K562 (cell line): ENCODE data around the gene LPCAT3. TPM values are rescaled to one million over a fixed set of nuclear protein-coding genes. Genes with fewer than 3 reads are reported as not detected.

Source experiments
- ATAC-seq: fragments of 200-7000 bp; cut with Tn5 transposase; 3 replicates; pipeline ENCODE4 v1.9.1; 2020; ENCODE audit warnings: moderate library complexity
- BruUV-seq: library from RNA; stranded (reverse); fragments of 400-500 nt; replicated peaks from 2 replicates; lab custom pipeline; 2021; lab: Mats Ljungman, UMichigan
- CTCF ChIA-PET: fragments of 300-600 bp; formaldehyde crosslinking; extraction: SDS; loops from one replicate; lab custom pipeline; 2021; ENCODE audit warnings: low intra/inter-chr PET ratio; lab: Yijun Ruan, JAX
- POLR2A ChIA-PET: fragments of 300-600, 350-650 bp; sonication (Branson Sonifier 250); formaldehyde crosslinking; extraction: SDS; loops from one replicate; lab custom pipeline; 2021; ENCODE audit warnings: antibody characterized with exemption, inconsistent platforms; lab: Yijun Ruan, JAX
- DNase-seq, 4 experiments: peaks; one replicate each; pipeline versions ENCODE4 v3.0.0 to v3.0.0-alpha.2; 2011 to 2018; ENCODE audit warnings: low spot score in 3 of 4, mixed read lengths in 3 of 4; ENCODE audit errors: extremely low read depth in 1 of 4
- FAIRE-seq: peaks from 2 replicates; lab custom pipeline; 2011; peaks lifted over from hg19 to GRCh38; lab: Jason Lieb, UNC
- H2AFZ ChIP-seq: 2 replicates; pipeline ENCODE4 v1.6.0; 2011; ENCODE audit warnings: low read depth, low read length, control low read depth, inconsistent platforms
- H3K27ac ChIP-seq: fragments of 200-600 bp; 3 replicates; pipeline ENCODE4 v1.8.0; 2011; ENCODE audit warnings: low read depth, mild to moderate bottlenecking, control low read depth, inconsistent platforms, low read length, moderate library complexity, mixed read lengths; ENCODE audit errors: extremely low read depth
- H3K27me3 ChIP-seq, 2 experiments: fragments of 300-600 bp in 1 of 2; 2 replicates in 1 of 2; 3 replicates in 1 of 2; pipeline versions ENCODE4 v1.6.0 to v1.8.0; 2011; ENCODE audit warnings: inconsistent platforms in 2 of 2, low read length in 2 of 2, mild to moderate bottlenecking in 1 of 2, mixed read lengths in 1 of 2, moderate library complexity in 1 of 2; ENCODE audit not compliant: control insufficient read depth in 2 of 2, insufficient read depth in 2 of 2
- H3K36me3 ChIP-seq: fragments of 300-600 bp; 3 replicates; pipeline ENCODE4 v1.8.0; 2011; ENCODE audit warnings: mild to moderate bottlenecking, low read length, inconsistent platforms; ENCODE audit not compliant: control insufficient read depth, insufficient read depth
- H3K4me1 ChIP-seq, 2 experiments: fragments of 200-600 bp in 1 of 2; replicated peaks in 1 of 2; 2 replicates in 1 of 2; 3 replicates in 1 of 2; pipeline versions ENCODE4 v1.5.1 to v1.8.0; 2011; ENCODE audit warnings: inconsistent platforms in 2 of 2, low read length in 2 of 2, mild to moderate bottlenecking in 1 of 2, mixed read lengths in 1 of 2, moderate library complexity in 1 of 2; ENCODE audit not compliant: control insufficient read depth in 2 of 2, insufficient read depth in 2 of 2
- H3K4me2 ChIP-seq: 2 replicates; pipeline ENCODE4 v1.6.1; 2011; ENCODE audit warnings: low read length, control low read depth, inconsistent platforms, mixed read lengths; ENCODE audit not compliant: insufficient read depth
- H3K4me3 ChIP-seq: fragments of 200-600 bp; sonication (generic), shearing (Covaris generic); 2 replicates; pipeline ENCODE4 v1.5.1; 2016; ENCODE audit warnings: control low read depth, inconsistent platforms
- H3K79me2 ChIP-seq: fragments of 200-600 bp; 3 replicates; pipeline ENCODE4 v1.8.0; 2011; ENCODE audit warnings: low read length, inconsistent platforms; ENCODE audit not compliant: control insufficient read depth, insufficient read depth
- H3K9ac ChIP-seq, 2 experiments: 2 replicates each; pipeline versions ENCODE4 v1.6.0 to v1.6.1; 2011; ENCODE audit warnings: low read depth in 2 of 2, low read length in 2 of 2, control low read depth in 1 of 2, inconsistent platforms in 1 of 2, mild to moderate bottlenecking in 1 of 2, mixed read lengths in 1 of 2; ENCODE audit not compliant: insufficient read depth in 1 of 2
- H3K9me1 ChIP-seq: one replicate; pipeline ENCODE4 v1.6.0; 2011; ENCODE audit warnings: inconsistent platforms, mild to moderate bottlenecking, low read length, moderate library complexity; ENCODE audit not compliant: control insufficient read depth, insufficient read depth
- H3K9me3 ChIP-seq: replicated peaks from 2 replicates; pipeline ENCODE4 v1.5.1; 2011; ENCODE audit warnings: low read depth, low read length, inconsistent platforms; ENCODE audit not compliant: control insufficient read depth, insufficient read depth
- H4K20me1 ChIP-seq: replicated peaks from 2 replicates; pipeline ENCODE4 v1.6.1; 2011; ENCODE audit warnings: low read length, inconsistent platforms, mixed read lengths; ENCODE audit not compliant: control insufficient read depth, insufficient read depth
- BRD9 ChIP-seq: fragments of 450-650 bp; IDR thresholded peaks from 2 replicates; pipeline ENCODE4 v1.6.1; 2018; ENCODE audit warnings: low read depth; ENCODE audit not compliant: partially characterized antibody
- CBX5 ChIP-seq: IDR thresholded peaks from 2 replicates; pipeline ENCODE4 v1.6.1; 2014; ENCODE audit warnings: low read depth, borderline replicate concordance
- E2F3 ChIP-seq: fragments of 250-450 bp; sonication (Bioruptor Pico); IDR thresholded peaks from 2 replicates; pipeline ENCODE4 v1.4.0; 2020; ENCODE audit warnings: mild to moderate bottlenecking
- EP400 ChIP-seq: fragments of 450-650 bp; IDR thresholded peaks from 2 replicates; pipeline ENCODE4 v1.6.1; 2017; ENCODE audit warnings: antibody characterized with exemption, mild to moderate bottlenecking, moderate library complexity
- FOXK2 ChIP-seq, 2 experiments: fragments of 450-650 bp; IDR thresholded peaks in 1 of 2; conservative IDR thresholded peaks in 1 of 2; 2 replicates each; pipeline ENCODE4 v1.6.1; 2016; ENCODE audit warnings: low read depth in 2 of 2, mild to moderate bottlenecking in 1 of 2
- KAT8 ChIP-seq: fragments of 450-650 bp; IDR thresholded peaks from 2 replicates; pipeline ENCODE4 v1.6.1; 2016; ENCODE audit warnings: low read depth, mild to moderate bottlenecking
- KLF10 ChIP-seq: fragments of 250-450 bp; sonication (Bioruptor Pico); IDR thresholded peaks from 2 replicates; pipeline ENCODE4 v1.6.1; 2021; ENCODE audit warnings: matching md5 sums
- SLC30A9 ChIP-seq: fragments of 250-450 bp; sonication (Bioruptor Pico); IDR thresholded peaks from 2 replicates; pipeline ENCODE4 v1.8.0; 2022; ENCODE audit warnings: mild to moderate bottlenecking, moderate library complexity
- SMARCB1 ChIP-seq: IDR thresholded peaks from 2 replicates; pipeline ENCODE4 v1.6.1; 2011; ENCODE audit warnings: improper control_type of control experiment, low read depth; ENCODE audit not compliant: insufficient read length
- SMC3 ChIP-seq: conservative IDR thresholded peaks from 2 replicates; pipeline ENCODE4 v1.6.1; 2011; ENCODE audit warnings: low read depth, low read length, improper control_type of control experiment; ENCODE audit not compliant: insufficient read depth
- TBP ChIP-seq: optimal IDR thresholded peaks from 2 replicates; pipeline ENCODE3; 2011; ENCODE audit warnings: low read depth, low read length, improper control_type of control experiment
- ZBTB7A ChIP-seq: IDR thresholded peaks from 2 replicates; pipeline ENCODE4 v1.6.1; 2011; ENCODE audit warnings: low read depth, mild to moderate bottlenecking, low read length, moderate library complexity, borderline replicate concordance; ENCODE audit not compliant: control insufficient read depth
- ZKSCAN3 ChIP-seq: fragments of 250-450 bp; sonication (Bioruptor Pico); IDR thresholded peaks from 2 replicates; pipeline ENCODE4 v1.4.0; 2020
- ZNF175 ChIP-seq: fragments of 200-800 bp; sonication (Bioruptor generic); IDR thresholded peaks from 2 replicates; pipeline ENCODE4 v1.6.1; 2016; ENCODE audit warnings: low read depth, mild to moderate bottlenecking, missing genetic modification characterization, missing compliant biosample characterization
- ZNF212 ChIP-seq: fragments of 450-650 bp; formaldehyde crosslinking; IDR thresholded peaks from 2 replicates; pipeline ENCODE4 v1.4.0; 2020; ENCODE audit warnings: mild to moderate bottlenecking
- ZNF384 ChIP-seq: IDR thresholded peaks from 2 replicates; pipeline ENCODE4 v1.6.1; 2012; ENCODE audit warnings: low read depth, low read length, improper control_type of control experiment
- ZNF696 ChIP-seq: fragments of 250-450 bp; sonication (Bioruptor Pico); conservative IDR thresholded peaks from 2 replicates; pipeline ENCODE4 v1.4.0; 2020; ENCODE audit warnings: mild to moderate bottlenecking, moderate library complexity
- WGBS: fragments of 100-300 bp; shearing (Covaris generic); methylation state at CpG from one replicate; pipeline ENCODE4 v1.1.6; 2016; ENCODE audit warnings: low coverage, mixed read lengths; ENCODE audit not compliant: insufficient coverage; ENCODE audit errors: missing lambda C conversion rate; 5-methylcytosine and 5-hydroxymethylcytosine counted together
- in situ Hi-C: fragments of 300-500 bp; cut with MboI; formaldehyde crosslinking; loops from 4 replicates; pipeline ENCODE4 v1.15.0; 2018; ENCODE audit warnings: inconsistent platforms, mixed read lengths
- intact Hi-C: fragments of 100-400 bp; cut with micrococcal nuclease; formaldehyde crosslinking; loops from 2 replicates; pipeline ENCODE4 v1.14.2; 2022
- polyA plus RNA-seq, 8 experiments: library from polyadenylated mRNA; depleted of rRNA in 4 of 8; stranded (reverse) in 5 of 8; unstranded in 3 of 8; fragments of >200 nt; fragmentation: Nextera tagmentation in 2 of 8; fragmentation: Illumina TruSeq in 1 of 8; extraction: Ambion mirVana in 2 of 8; extraction: Trizol in 1 of 8; gene quantifications; 2 replicates each; pipeline versions ENCODE4 v1.2.1 to v1.2.3, GENCODE V29; 2011 to 2014; ENCODE audit warnings: inconsistent platforms in 1 of 8, missing spikeins in 1 of 8
- total RNA-seq, 7 experiments: library from RNA; depleted of rRNA in 6 of 7; stranded (reverse); fragments of >200 nt in 6 of 7; fragmentation: Illumina TruSeq in 2 of 7; extraction: Trizol in 2 of 7; gene quantifications; 2 replicates each; pipeline versions ENCODE4 v1.2.1 to v1.2.3, GENCODE V29; 2011 to 2021; ENCODE audit warnings: low replicate concordance in 1 of 7
- TF ChIP-seq, protein P1 (sequence below), 3 experiments: fragments of 200-800 bp in 1 of 3; fragments of 250-450 bp in 1 of 3; fragments of 450-650 bp in 1 of 3; sonication (Bioruptor Pico) in 1 of 3; sonication (Bioruptor generic) in 1 of 3; formaldehyde crosslinking in 1 of 3; IDR thresholded peaks; 2 replicates each; pipeline versions ENCODE4 v1.6.1 to v1.8.0; 2016 to 2022; ENCODE audit warnings: mild to moderate bottlenecking in 2 of 3, missing genetic modification characterization in 2 of 3, missing compliant biosample characterization in 1 of 3, moderate library complexity in 1 of 3
- TF ChIP-seq, protein P2 (sequence below): fragments of 250-450 bp; sonication (Bioruptor Pico); IDR thresholded peaks from 2 replicates; pipeline ENCODE4 v1.5.1; 2021; ENCODE audit warnings: mild to moderate bottlenecking

Gene LPCAT3
- total and polyA plus RNA-seq, 9 of the 15 experiments (the other 6 are each of a cell fraction or from before 2014, with no cell fraction given), result 4.9 to 52.5 (median 25.3) TPM

GRCh38 chr12:7019043-7019569 lies 830 bp upstream of the LPCAT3 start:
- ATAC-seq, result no peak
- intact Hi-C loops, result loop anchor here (5.0 kb wide), 1 partner anchor 47 kb away; the partner anchor contains the start of genes EMG1 and PHB2
- no peak for TF ChIP-seq FOXK2 (conservative IDR thresholded peaks at IDR 0.05 in 1 of 2, IDR thresholded peaks at IDR 0.05 in 1 of 2; ENCODE audit: low read depth in 2 of 2)
- no peak for TF ChIP-seq E2F3 (CRISPR knock-in tag)
- TF ChIP-seq EP400, result peak; percentile 0; the same call in 1 of the 2 replicates
- no peak for TF ChIP-seq SMC3
- no peak for TF ChIP-seq ZNF175 (CRISPR knock-in tag)
- TF ChIP-seq, protein P1, sequence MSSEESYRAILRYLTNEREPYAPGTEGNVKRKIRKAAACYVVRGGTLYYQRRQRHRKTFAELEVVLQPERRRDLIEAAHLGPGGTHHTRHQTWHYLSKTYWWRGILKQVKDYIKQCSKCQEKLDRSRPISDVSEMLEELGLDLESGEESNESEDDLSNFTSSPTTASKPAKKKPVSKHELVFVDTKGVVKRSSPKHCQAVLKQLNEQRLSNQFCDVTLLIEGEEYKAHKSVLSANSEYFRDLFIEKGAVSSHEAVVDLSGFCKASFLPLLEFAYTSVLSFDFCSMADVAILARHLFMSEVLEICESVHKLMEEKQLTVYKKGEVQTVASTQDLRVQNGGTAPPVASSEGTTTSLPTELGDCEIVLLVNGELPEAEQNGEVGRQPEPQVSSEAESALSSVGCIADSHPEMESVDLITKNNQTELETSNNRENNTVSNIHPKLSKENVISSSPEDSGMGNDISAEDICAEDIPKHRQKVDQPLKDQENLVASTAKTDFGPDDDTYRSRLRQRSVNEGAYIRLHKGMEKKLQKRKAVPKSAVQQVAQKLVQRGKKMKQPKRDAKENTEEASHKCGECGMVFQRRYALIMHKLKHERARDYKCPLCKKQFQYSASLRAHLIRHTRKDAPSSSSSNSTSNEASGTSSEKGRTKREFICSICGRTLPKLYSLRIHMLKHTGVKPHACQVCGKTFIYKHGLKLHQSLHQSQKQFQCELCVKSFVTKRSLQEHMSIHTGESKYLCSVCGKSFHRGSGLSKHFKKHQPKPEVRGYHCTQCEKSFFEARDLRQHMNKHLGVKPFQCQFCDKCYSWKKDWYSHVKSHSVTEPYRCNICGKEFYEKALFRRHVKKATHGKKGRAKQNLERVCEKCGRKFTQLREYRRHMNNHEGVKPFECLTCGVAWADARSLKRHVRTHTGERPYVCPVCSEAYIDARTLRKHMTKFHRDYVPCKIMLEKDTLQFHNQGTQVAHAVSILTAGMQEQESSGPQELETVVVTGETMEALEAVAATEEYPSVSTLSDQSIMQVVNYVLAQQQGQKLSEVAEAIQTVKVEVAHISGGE (CRISPR knock-in tag; IDR thresholded peaks at IDR 0.05), result no peak
- no peak for TF ChIP-seq ZNF696 (CRISPR knock-in tag)
- no peak for TF ChIP-seq CBX5
- TF ChIP-seq TBP, result peak; percentile 30
- TF ChIP-seq SMARCB1, result no peak
- TF ChIP-seq KLF10, result no peak
- no peak for TF ChIP-seq SLC30A9 (CRISPR knock-in tag)
- no peak for TF ChIP-seq ZKSCAN3 (CRISPR knock-in tag)
- no peak for TF ChIP-seq ZBTB7A
- TF ChIP-seq ZNF212 (CRISPR knock-in tag), result no peak
- TF ChIP-seq, protein P2, sequence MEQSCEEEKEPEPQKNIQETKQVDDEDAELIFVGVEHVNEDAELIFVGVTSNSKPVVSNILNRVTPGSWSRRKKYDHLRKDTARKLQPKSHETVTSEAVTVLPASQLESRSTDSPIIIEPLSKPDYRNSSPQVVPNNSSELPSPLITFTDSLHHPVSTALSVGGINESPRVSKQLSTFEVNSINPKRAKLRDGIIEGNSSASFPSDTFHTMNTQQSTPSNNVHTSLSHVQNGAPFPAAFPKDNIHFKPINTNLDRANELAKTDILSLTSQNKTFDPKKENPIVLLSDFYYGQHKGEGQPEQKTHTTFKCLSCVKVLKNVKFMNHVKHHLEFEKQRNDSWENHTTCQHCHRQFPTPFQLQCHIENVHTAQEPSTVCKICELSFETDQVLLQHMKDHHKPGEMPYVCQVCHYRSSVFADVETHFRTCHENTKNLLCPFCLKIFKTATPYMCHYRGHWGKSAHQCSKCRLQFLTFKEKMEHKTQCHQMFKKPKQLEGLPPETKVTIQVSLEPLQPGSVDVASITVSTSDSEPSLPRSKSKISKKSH (CRISPR knock-in tag), result no peak
- TF ChIP-seq BRD9, result no peak
- TF ChIP-seq KAT8, result no peak
- TF ChIP-seq ZNF384, result 0 out of 2 replicates have a peak, but pooled peaks have one; percentile 3

More at GRCh38 chr12:7019043-7019569, 830 bp upstream of the LPCAT3 start:
- Histone ChIP-seq H3K9ac (peak overlapping the region; percentile 70 to 94; a peak in 3 of 4 replicates), H3K9me3 (no peaks in the 10 kb centered on the region), H2AFZ (peak overlapping the region; percentile 75), H3K27ac (peak overlapping the region; percentile 84; the same call in 1 of the 3 replicates), H3K4me1 (peaks cover 5 to 24% of the 10 kb centered on the region in 2 experiments; a peak in 4 of 5 replicates), H3K9me1 (no peaks in the 10 kb centered on the region), H3K36me3 (peaks cover 8% of the 10 kb centered on the region; the same call in 2 of the 3 replicates), H4K20me1 (peaks cover 4% of the 10 kb centered on the region; the same call in 1 of the 2 replicates), H3K79me2 (peaks cover 34% of the 10 kb centered on the region), H3K4me2 (peak overlapping the region; percentile 59), H3K27me3 (no peaks in the 10 kb centered on the region), H3K4me3 (peak overlapping the region; percentile 85)
- in situ Hi-C loops, result no loop called here
- POLR2A ChIA-PET, result interaction anchor here (0.8 kb wide), 1 partner anchor 49 kb away, joined by 5 read pairs; no protein-coding TSS in a partner anchor
- DNase-seq, result no peak
- WGBS, result 9% methylated on average over 4 of the region's 6 CpGs
- BruUV-seq, result no TSS peak
- no peak for FAIRE-seq
- CTCF ChIA-PET, result interaction anchor here (0.6 to 1.4 kb wide), 4 partner anchors 55 to 81 kb away, joined by 3 to 8 read pairs (median 3); no protein-coding TSS in a partner anchor
